UCSD-AML1 (cell line): ENCODE results near the gene GDI1.
A peak's percentile ranks its signal among the peaks of the same experiment; 100 is the strongest.

Experiments
- DNase-seq: peaks from one replicate; lab custom pipeline; 2025; ENCODE audit not compliant: unreplicated experiment; lab: John Stamatoyannopoulos, UW

GDI1 gene

GRCh38 chrX:154436374-154436982 lies 476 bp upstream of the GDI1 start:
- DNase-seq = no peak

GRCh38 chrX:154437971-154438893 lies 1.3 kb downstream of the GDI1 start:
- DNase-seq = no peak

- DNase-seq = no peak
Observed at GRCh38 chrX:154439841-154440240, 2.9 kb downstream of the GDI1 start.

GRCh38 chrX:154440623-154441357 lies 3.8 kb downstream of the GDI1 start:
- DNase-seq = no peak

- no peak for DNase-seq
Observed at GRCh38 chrX:154441564-154441963, 4.6 kb downstream of the GDI1 start.

- no peak for DNase-seq
Observed at GRCh38 chrX:154441984-154442707, 5.2 kb downstream of the GDI1 start.

GRCh38 chrX:154443479-154443910 lies 6.5 kb downstream of the GDI1 start:
- no peak for DNase-seq

- peak; percentile 70 for DNase-seq
Observed at GRCh38 chrX:154443992-154444754, 7.2 kb downstream of the GDI1 start, which contains the start of gene FAM50A. Gene FAM50A, plus strand, starts transcription at chrX:154444141. Its CDS starts 95 bp downstream, at chrX:154444236.

GRCh38 chrX:154444755-154445246 lies 7.8 kb downstream of the GDI1 start:
- no peak for DNase-seq

- no peak for DNase-seq
Observed at GRCh38 chrX:154445776-154446175, 8.8 kb downstream of the GDI1 start.

- DNase-seq = no peak
Observed at GRCh38 chrX:154446430-154446829, 9.5 kb downstream of the GDI1 start.

GRCh38 chrX:154448484-154448883 lies 11.5 kb downstream of the GDI1 start:
- DNase-seq = no peak

- DNase-seq = no peak
Observed at GRCh38 chrX:154449618-154450017, 12.7 kb downstream of the GDI1 start.

GRCh38 chrX:154450312-154450711 lies 13.4 kb downstream of the GDI1 start:
- no peak for DNase-seq

- no peak for DNase-seq
Observed at GRCh38 chrX:154452823-154453222, 15.9 kb downstream of the GDI1 start.

GRCh38 chrX:154457491-154458115 lies 20.6 kb downstream of the GDI1 start:
- no peak for DNase-seq

GRCh38 chrX:154458116-154458953 lies 21.4 kb downstream of the GDI1 start, which contains the start of gene PLXNA3:
Gene PLXNA3, plus strand, starts transcription at chrX:154458281. Its CDS starts 1,903 bp downstream, at chrX:154460184.
- no peak for DNase-seq

- no peak for DNase-seq
Observed at GRCh38 chrX:154458954-154459778, 22.2 kb downstream of the GDI1 start.
